Neural progenitor cell (in vitro differentiated cells): ENCODE results near the gene ACTR5.

Experiments used
- EZH2 ChIP-seq: fragments of 200-600 bp; sonication (generic); IDR thresholded peaks from 2 replicates; pipeline ENCODE4 v1.6.1; 2017; ENCODE audit warnings: antibody characterized with exemption, mild to moderate bottlenecking, moderate library complexity
- EZH2phosphoT487 ChIP-seq: fragments of 200-600 bp; sonication (generic); IDR thresholded peaks from 2 replicates; pipeline ENCODE4 v1.6.1; 2017; ENCODE audit warnings: antibody characterized with exemption
- TF ChIP-seq, protein P1 (sequence below): fragments of 200-600 bp; sonication (generic); IDR thresholded peaks from 2 replicates; pipeline ENCODE4 v1.5.1; 2017; ENCODE audit warnings: antibody characterized with exemption, mild to moderate bottlenecking

DNA sequence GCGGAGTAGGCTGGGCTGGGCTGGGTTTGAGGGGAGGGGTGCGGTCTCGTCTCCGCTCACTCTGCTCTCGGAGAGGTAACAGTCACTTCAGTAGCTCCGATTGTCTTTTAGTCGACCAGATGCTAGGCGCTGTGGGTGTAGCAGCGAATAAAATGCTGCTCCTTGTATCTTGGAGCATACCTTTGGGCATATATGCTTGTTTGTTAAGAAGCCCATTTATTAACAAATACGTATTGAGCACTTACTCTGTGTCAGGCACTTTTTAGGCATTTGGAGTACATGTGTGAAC lies 545 bp downstream of the ACTR5 start:
- TF ChIP-seq, protein P1, sequence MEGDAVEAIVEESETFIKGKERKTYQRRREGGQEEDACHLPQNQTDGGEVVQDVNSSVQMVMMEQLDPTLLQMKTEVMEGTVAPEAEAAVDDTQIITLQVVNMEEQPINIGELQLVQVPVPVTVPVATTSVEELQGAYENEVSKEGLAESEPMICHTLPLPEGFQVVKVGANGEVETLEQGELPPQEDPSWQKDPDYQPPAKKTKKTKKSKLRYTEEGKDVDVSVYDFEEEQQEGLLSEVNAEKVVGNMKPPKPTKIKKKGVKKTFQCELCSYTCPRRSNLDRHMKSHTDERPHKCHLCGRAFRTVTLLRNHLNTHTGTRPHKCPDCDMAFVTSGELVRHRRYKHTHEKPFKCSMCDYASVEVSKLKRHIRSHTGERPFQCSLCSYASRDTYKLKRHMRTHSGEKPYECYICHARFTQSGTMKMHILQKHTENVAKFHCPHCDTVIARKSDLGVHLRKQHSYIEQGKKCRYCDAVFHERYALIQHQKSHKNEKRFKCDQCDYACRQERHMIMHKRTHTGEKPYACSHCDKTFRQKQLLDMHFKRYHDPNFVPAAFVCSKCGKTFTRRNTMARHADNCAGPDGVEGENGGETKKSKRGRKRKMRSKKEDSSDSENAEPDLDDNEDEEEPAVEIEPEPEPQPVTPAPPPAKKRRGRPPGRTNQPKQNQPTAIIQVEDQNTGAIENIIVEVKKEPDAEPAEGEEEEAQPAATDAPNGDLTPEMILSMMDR: no peak
- TF ChIP-seq EZH2phosphoT487: no peak
- no peak for TF ChIP-seq EZH2
